ENCODE results near the gene AFF1.

Gene AFF1

DNA sequence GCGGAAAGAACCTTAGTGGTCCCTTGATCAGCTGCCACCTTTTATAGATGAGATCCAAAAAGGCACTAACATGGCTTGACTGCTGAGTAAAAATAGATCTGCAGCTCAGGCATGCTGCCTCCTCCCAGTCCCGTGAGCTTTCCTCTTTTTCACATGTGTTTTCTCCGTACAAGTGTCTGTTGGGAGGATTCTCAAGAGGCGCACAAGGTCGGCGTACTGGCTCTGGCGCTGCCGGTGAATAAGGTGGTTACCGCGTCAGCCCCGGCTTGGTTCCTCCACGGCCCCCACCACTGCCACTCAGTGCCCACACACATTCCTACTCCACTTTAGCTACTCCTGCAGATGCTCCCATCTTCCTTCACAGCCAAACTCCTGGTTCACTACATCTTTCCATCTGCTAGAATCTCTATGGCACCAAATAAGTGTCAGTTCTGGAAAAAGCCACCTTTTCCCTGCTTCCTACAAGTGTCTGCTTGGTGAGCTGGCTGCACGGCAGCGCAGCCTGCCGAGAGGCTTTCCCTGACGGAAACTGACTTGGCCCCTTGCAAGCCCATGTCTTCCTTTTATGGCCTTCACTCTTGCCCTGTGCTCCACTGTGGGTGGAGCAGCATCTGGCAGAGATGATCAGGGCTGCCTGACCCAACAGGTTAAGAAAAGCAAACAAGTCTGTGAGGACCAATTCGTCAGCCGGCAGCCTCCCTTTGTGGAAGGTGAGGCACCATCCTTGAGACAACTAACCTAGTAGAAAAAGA is 185.8 kb downstream of the AFF1 start:
- ChIA-PET POLR2A (no interaction called here), CTCF (interaction anchor here (1.0 to 1.5 kb wide), 2 partner anchors 12 to 31 kb away, joined by 3 to 4 read pairs; no protein-coding TSS in a partner anchor)
- no peak for DNase-seq (ENCODE audit: low read depth, low spot score)
- TF ChIP-seq, protein P1, sequence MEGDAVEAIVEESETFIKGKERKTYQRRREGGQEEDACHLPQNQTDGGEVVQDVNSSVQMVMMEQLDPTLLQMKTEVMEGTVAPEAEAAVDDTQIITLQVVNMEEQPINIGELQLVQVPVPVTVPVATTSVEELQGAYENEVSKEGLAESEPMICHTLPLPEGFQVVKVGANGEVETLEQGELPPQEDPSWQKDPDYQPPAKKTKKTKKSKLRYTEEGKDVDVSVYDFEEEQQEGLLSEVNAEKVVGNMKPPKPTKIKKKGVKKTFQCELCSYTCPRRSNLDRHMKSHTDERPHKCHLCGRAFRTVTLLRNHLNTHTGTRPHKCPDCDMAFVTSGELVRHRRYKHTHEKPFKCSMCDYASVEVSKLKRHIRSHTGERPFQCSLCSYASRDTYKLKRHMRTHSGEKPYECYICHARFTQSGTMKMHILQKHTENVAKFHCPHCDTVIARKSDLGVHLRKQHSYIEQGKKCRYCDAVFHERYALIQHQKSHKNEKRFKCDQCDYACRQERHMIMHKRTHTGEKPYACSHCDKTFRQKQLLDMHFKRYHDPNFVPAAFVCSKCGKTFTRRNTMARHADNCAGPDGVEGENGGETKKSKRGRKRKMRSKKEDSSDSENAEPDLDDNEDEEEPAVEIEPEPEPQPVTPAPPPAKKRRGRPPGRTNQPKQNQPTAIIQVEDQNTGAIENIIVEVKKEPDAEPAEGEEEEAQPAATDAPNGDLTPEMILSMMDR (IDR thresholded peaks at IDR 0.05; ENCODE audit: insufficient read depth, low read length, missing control alignments), result no peak
- H3K4me3 ChIP-seq (ENCODE audit: low read depth, low read length), result no peak overlapping the region

DNA sequence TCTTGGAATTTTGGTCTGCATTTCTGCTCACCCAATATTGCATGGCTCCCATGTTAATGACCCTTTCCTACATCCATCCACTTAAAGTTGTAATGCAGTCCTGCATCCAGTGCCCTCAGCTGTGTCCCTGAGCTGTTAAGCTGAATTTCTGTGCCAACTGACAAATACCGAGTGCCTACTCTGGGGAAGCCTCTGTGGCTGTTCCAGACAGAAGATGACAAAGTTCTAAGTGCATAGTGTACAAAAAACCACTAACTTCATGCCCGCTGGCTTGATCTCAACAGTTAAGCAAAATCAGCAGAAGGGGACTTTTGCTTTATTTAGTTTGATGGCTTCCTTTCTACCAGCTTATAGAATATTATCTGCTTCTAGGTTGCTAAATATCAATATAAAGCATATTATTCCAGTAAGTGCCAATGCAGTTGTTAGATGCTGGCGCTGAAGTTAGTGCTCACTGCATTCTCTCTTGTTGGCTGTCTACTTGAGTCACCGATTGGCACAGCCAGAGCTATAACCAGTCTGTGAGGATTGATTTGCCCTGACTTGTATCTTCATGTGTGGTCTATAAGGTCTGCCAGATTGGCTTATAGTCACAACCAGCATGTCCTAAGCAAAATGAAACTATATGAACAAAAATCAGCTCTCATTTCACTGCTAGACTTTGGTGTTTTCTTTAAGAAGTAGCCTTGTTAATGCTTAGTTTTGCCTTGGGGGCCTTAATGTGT is 186.7 kb downstream of the AFF1 start:
- TF ChIP-seq, protein P1 (IDR thresholded peaks at IDR 0.05; ENCODE audit: insufficient read depth, low read length, missing control alignments), result no peak
- no peak overlapping the region for H3K4me3 ChIP-seq (ENCODE audit: low read depth, low read length)
- ChIA-PET CTCF (interaction anchor here (1.5 kb wide), 1 partner anchor 12 kb away, joined by 4 read pairs; no protein-coding TSS in a partner anchor), POLR2A (no interaction called here)
- no peak for DNase-seq (ENCODE audit: low read depth, low spot score)

DNA sequence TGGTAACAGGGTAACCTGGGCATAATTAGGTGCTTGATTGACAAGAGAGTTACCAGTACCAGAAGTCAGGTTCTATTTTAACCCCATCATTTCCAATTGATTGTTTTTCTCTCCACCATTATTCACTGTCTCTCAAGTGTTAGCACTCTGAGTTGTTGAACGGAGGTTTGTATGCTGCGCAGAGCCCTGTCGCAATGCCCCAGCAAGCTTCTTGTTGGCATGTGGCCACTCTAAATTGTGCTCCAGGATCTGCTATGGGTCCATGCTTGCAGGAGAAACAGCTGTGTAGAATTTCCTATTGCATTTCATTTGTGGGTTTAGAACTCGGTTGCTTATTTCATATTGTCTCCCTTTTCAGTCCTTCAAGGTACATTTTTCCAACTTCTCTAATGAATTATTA is 187.4 kb downstream of the AFF1 start:
- TF ChIP-seq, protein P1 (IDR thresholded peaks at IDR 0.05; ENCODE audit: insufficient read depth, low read length, missing control alignments), result no peak
- CTCF ChIA-PET, result interaction anchor here (1.5 kb wide), 1 partner anchor 13 kb away, joined by 4 read pairs; no protein-coding TSS in a partner anchor
- no peak overlapping the region for H3K4me3 ChIP-seq (ENCODE audit: low read depth, low read length)
- DNase-seq (ENCODE audit: low read depth, low spot score), result no peak
- POLR2A ChIA-PET, result no interaction called here

DNA sequence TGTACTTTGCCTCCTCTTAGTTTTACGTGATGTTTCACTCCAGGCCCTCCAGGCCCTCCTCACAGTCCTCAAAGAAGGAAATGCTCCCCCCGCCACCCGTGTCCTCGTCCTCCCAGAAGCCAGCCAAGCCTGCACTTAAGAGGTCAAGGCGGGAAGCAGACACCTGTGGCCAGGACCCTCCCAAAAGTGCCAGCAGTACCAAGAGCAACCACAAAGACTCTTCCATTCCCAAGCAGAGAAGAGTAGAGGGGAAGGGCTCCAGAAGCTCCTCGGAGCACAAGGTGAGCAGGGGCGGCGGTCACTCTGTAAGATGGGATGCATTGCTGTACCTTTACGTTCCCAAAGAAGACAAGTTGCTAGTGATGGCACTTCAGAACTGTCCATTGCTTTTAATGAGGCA is 191.2 kb downstream of the AFF1 start:
- no peak for DNase-seq (ENCODE audit: low read depth, low spot score)
- TF ChIP-seq, protein P1 (IDR thresholded peaks at IDR 0.05; ENCODE audit: insufficient read depth, low read length, missing control alignments), result no peak
- CTCF ChIA-PET, result no interaction called here
- H3K4me3 ChIP-seq (ENCODE audit: low read depth, low read length), result no peak overlapping the region
- POLR2A ChIA-PET, result no interaction called here

DNA sequence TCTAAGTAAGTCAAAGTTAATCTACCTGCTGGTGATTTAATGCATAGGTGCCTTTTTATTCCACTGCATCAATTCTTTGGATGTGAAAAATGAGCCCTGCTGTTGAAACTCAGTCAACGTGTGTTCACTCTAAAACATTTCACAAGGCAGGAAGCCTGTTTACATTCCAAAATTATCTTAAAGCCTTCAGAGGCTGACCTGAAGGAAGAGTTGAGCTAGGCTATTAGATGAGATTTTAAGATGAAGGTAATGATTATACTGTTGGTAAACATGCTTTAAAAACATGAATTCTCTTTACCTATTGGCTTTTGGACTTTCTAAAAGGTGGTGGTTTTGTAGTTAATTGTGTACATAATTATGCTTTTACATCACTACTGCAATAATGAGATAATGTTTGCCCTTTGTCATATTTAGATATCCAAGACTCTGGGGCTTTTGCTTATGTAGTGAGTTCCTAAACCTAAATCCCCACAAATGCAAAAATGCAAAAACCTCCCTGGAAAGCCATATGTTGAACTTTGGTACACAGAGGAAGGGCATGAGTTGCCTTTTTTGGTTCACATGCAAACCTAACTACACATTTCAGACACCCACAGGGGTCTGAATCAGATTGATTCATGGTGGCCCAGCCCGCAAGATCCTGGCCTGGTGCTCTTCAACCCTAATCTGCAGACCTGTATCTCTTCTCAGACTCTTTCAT is 193.3 kb downstream of the AFF1 start:
- CTCF ChIA-PET, result no interaction called here
- TF ChIP-seq, protein P1 (IDR thresholded peaks at IDR 0.05; ENCODE audit: insufficient read depth, low read length, missing control alignments), result no peak
- no peak overlapping the region for H3K4me3 ChIP-seq (ENCODE audit: low read depth, low read length)
- POLR2A ChIA-PET, result no interaction called here
- DNase-seq (ENCODE audit: low read depth, low spot score), result no peak

DNA sequence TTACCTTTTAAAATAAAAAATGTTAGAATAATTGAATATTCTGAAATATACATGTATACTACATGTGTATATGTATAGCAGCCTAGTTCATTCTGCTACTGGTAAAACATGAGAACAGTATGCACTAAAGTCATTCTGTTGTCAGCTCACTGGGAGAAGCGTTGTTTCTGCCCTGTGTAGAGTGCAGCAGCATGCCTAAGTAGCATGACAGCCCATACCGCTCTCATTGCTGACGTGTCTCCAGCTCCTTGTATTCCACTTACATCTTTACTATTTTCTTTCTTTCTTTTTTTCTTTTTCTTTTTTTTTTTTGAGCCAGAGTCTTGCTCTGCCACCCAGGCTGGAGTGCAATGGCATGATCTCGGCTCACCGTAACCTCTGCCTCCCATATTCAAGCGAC is 194.9 kb downstream of the AFF1 start:
- DNase-seq (ENCODE audit: low read depth, low spot score), result no peak
- TF ChIP-seq, protein P1 (IDR thresholded peaks at IDR 0.05; ENCODE audit: insufficient read depth, low read length, missing control alignments), result no peak
- POLR2A ChIA-PET, result no interaction called here
- CTCF ChIA-PET, result no interaction called here
- H3K4me3 ChIP-seq (ENCODE audit: low read depth, low read length), result no peak overlapping the region
